Thoracic aorta (tissue), 2 donors: ENCODE data around the gene AMFR. TPM values are rescaled to one million over a fixed set of nuclear protein-coding genes. Genes with fewer than 3 reads are reported as not detected.

ENCODE experiments used
- ATAC-seq: fragments of 150-250 bp; one replicate; pipeline ENCODE4 v1.8.0; 2017; ENCODE audit warnings: low read depth; ENCODE audit not compliant: insufficient number of reproducible peaks, low FRiP score
- DNase-seq: peaks from one replicate; pipeline ENCODE4 v3.0.0-alpha.2; 2020; ENCODE audit warnings: low spot score
- H3K27ac ChIP-seq, 2 donors: fragments of 200-600 bp; sonication (generic); 1 replicate in 1 of 2; 2 replicates in 1 of 2; pipeline ENCODE4 v1.5.1; 2016; ENCODE audit warnings: mild to moderate bottlenecking in 2 of 2, moderate library complexity in 2 of 2
- H3K27me3 ChIP-seq: fragments of 200-600 bp; sonication (generic); replicated peaks from 2 replicates; pipeline ENCODE4 v1.6.0; 2016; ENCODE audit warnings: mild to moderate bottlenecking; ENCODE audit not compliant: insufficient read depth
- H3K36me3 ChIP-seq: fragments of 200-600 bp; sonication (generic); one replicate; pipeline ENCODE4 v1.5.1; 2016
- H3K4me1 ChIP-seq, 2 donors: fragments of 200-600 bp; sonication (generic); 1 replicate in 1 of 2; 2 replicates in 1 of 2; pipeline versions ENCODE4 v1.5.1 to v1.6.0; 2016; ENCODE audit warnings: low read depth in 2 of 2, mild to moderate bottlenecking in 1 of 2; ENCODE audit not compliant: control insufficient read depth in 1 of 2
- H3K4me3 ChIP-seq: fragments of 200-600 bp; sonication (generic); 2 replicates; pipeline ENCODE4 v1.5.1; 2016; ENCODE audit warnings: mild to moderate bottlenecking
- H3K9me3 ChIP-seq: fragments of 200-600 bp; sonication (generic); 2 replicates; pipeline ENCODE4 v1.5.1; 2016
- CTCF ChIP-seq: fragments of 200-600 bp; sonication (generic); IDR thresholded peaks from one replicate; pipeline ENCODE4 v1.5.1; 2019; ENCODE audit warnings: antibody characterized with exemption
- total RNA-seq, 2 donors: library from RNA; depleted of rRNA; stranded (reverse); fragments of >200 nt; gene quantifications; one replicate each; pipeline versions ENCODE4 v1.1.0 to v1.2.3, GENCODE V29; 2016

Gene AMFR
- total RNA-seq, 2 donors from 2014 or later = 153 to 209 TPM

GRCh38 chr16:56344518-56345405 is 80.6 kb downstream of the AMFR start:
- no peaks in the 10 kb centered on the region for H3K36me3 ChIP-seq
- no peak for TF ChIP-seq CTCF
- no peaks in the 10 kb centered on the region for H3K9me3 ChIP-seq
- no peak for DNase-seq
- H3K4me1 ChIP-seq = no peaks in the 10 kb centered on the region
- no peaks in the 10 kb centered on the region for H3K27me3 ChIP-seq
- H3K27ac ChIP-seq = no peak overlapping the region
- no peak overlapping the region for H3K4me3 ChIP-seq
- ATAC-seq = no peak

- no peaks in the 10 kb centered on the region for H3K36me3 ChIP-seq
- no peak for ATAC-seq
- TF ChIP-seq CTCF = no peak
- H3K9me3 ChIP-seq = no peaks in the 10 kb centered on the region
- H3K4me3 ChIP-seq = no peak overlapping the region
- H3K27me3 ChIP-seq = no peaks in the 10 kb centered on the region
- no peak overlapping the region for H3K27ac ChIP-seq
- DNase-seq = no peak
- H3K4me1 ChIP-seq = no peaks in the 10 kb centered on the region
Observed at GRCh38 chr16:56343661-56344517, 81.5 kb downstream of the AMFR start.

GRCh38 chr16:56341656-56342399 is 83.5 kb downstream of the AMFR start:
- no peak for ATAC-seq
- H3K4me3 ChIP-seq = no peak overlapping the region
- no peaks in the 10 kb centered on the region for H3K36me3 ChIP-seq
- no peaks in the 10 kb centered on the region for H3K27me3 ChIP-seq
- H3K9me3 ChIP-seq = no peaks in the 10 kb centered on the region
- no peak for TF ChIP-seq CTCF
- no peaks in the 10 kb centered on the region for H3K4me1 ChIP-seq
- DNase-seq = no peak
- no peak overlapping the region for H3K27ac ChIP-seq

DNA sequence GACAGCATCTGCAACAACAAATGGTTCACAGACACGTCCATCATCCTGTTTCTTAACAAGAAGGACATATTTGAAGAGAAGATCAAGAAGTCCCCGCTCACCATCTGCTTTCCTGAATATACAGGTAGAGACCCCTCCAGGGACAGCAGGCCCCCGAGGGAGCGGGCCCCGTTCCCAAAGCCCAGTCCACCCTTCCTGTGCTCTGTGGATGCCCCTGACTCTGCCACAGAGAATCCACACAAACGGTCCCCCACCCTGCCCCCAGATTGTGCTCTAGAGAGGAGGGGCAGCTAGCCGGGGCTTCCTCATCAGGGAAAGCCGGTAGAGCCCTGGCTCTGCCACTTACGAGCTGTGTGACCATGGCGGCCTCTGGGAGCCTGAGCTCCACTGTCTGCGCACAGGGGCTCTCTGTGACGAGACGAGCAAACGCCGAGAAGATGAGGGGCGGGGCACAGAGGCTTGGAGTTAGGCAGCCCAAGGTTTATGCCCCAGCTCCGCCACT is 84.4 kb downstream of the AMFR start:
- ATAC-seq (no peak), DNase-seq (no peak)
- no peaks in the 10 kb centered on the region for H3K9me3 ChIP-seq
- no peak overlapping the region for H3K27ac ChIP-seq
- no peak for TF ChIP-seq CTCF
- H3K27me3 ChIP-seq = no peaks in the 10 kb centered on the region
- no peak overlapping the region for H3K4me3 ChIP-seq
- no peaks in the 10 kb centered on the region for H3K4me1 ChIP-seq
- H3K36me3 ChIP-seq = no peaks in the 10 kb centered on the region
